Stimulated activated CD4-positive, alpha-beta T cell treated with anti-CD3 and anti-CD28 coated beads, Interleukin-1b, Interleukin-23, amount 100 ng/mL, for 24 hours (primary cell): ENCODE results near the gene HOXB5.

ENCODE experiments used
- DNase-seq, 4 experiments: peaks; one replicate each; pipeline ENCODE4 v3.0.0-alpha.2; 2020; ENCODE audit warnings: low read depth in 4 of 4, low spot score in 1 of 4

HOXB5 gene

GRCh38 chr17:48591255-48592056, 2.1 kb downstream of the HOXB5 start:
- no peak for DNase-seq

- DNase-seq, result no peak
Measured at GRCh38 chr17:48590607-48591161, 2.9 kb downstream of the HOXB5 start.

GRCh38 chr17:48589831-48590606, 3.6 kb downstream of the HOXB5 start, which contains the start of gene HOXB3:
Gene HOXB3, minus strand, starts transcription at chr17:48590241. Its CDS starts 37,767 bp downstream, at chr17:48552474.
- DNase-seq, result no peak

- no peak for DNase-seq
Measured at GRCh38 chr17:48589060-48589830, 4.3 kb downstream of the HOXB5 start.

GRCh38 chr17:48588528-48588927, 5.1 kb downstream of the HOXB5 start:
- no peak for DNase-seq

- no peak for DNase-seq
Measured at GRCh38 chr17:48588074-48588415, 5.5 kb downstream of the HOXB5 start.

GRCh38 chr17:48587276-48588073, 6.1 kb downstream of the HOXB5 start:
- no peak for DNase-seq

GRCh38 chr17:48586355-48587258, 7.0 kb downstream of the HOXB5 start:
- DNase-seq, result no peak

- DNase-seq, result no peak
Measured at GRCh38 chr17:48584223-48584741, 9.3 kb downstream of the HOXB5 start.

GRCh38 chr17:48583708-48584222, 9.8 kb downstream of the HOXB5 start:
- no peak for DNase-seq

- DNase-seq, result no peak
Measured at GRCh38 chr17:48582750-48583069, 10.9 kb downstream of the HOXB5 start.

GRCh38 chr17:48579760-48580554, 13.6 kb downstream of the HOXB5 start:
- DNase-seq, result no peak

- DNase-seq, result no peak
Measured at GRCh38 chr17:48579471-48579759, 14.2 kb downstream of the HOXB5 start.

GRCh38 chr17:48578616-48579470, 14.7 kb downstream of the HOXB5 start:
- no peak for DNase-seq

GRCh38 chr17:48577946-48578615, 15.5 kb downstream of the HOXB5 start, which contains the start of gene HOXB4:
Gene HOXB4, minus strand, starts transcription at chr17:48578350. Its CDS starts 31 bp downstream, at chr17:48578319.
- DNase-seq, result peak in 3 of 4 experiments; percentile 45 to 68 (median 50)

GRCh38 chr17:48577330-48577945, 16.1 kb downstream of the HOXB5 start:
- no peak for DNase-seq
